ENCODE results near the gene ZNF219. TPM values are rescaled to one million over a fixed set of nuclear protein-coding genes. Genes with fewer than 3 reads are reported as not detected.

ZNF219 gene
- total RNA-seq, 1 experiment from 2014 or later: 5.9 TPM

- H3K27me3 ChIP-seq: peaks cover 8% of the 10 kb centered on the region; the same call in 1 of the 2 replicates
- no peaks in the 10 kb centered on the region for H3K4me1 ChIP-seq
- no peak for DNase-seq
- no peaks in the 10 kb centered on the region for H3K9me3 ChIP-seq (replicated peaks)
- H3K4me3 ChIP-seq: no peak overlapping the region
- H3K27ac ChIP-seq: no peak overlapping the region
- H3K36me3 ChIP-seq: no peaks in the 10 kb centered on the region
These were observed 41.8 kb downstream of the ZNF219 start for GRCh38 chr14:21056520-21057163.

DNA sequence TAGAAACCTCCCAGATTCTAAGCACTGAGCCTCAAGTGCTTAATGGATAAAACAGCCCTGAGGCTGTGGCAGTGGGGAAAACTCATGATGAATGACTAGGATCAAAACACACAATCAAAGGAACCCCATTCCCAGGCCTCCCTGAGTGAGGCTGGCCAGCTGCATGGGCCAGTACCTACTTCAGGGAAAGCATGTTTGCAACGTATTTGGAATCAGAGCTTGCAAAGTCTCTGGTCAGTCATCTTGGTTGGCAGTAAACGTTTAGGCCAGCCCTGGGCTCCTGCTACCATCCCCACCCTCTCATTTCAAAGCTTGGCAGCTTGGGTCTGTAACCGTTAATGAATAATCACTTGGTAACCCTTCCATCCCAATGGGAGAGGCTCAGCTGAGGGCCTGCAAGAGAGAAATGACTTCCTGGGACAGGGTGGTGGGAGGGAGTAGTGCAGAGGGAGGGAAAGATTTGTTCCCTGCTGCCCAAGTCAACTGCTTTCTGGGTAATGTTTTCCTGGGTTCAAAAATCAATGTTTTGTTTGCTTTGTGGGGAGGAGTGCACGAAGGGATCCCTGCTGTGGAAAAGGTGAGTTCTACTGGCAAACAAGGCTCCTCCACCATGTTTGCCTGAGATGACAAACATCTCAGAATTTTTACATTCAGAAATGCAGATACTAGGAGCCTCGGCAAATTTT, 42.9 kb downstream of the ZNF219 start:
- H3K4me3 ChIP-seq: no peak overlapping the region
- H3K27ac ChIP-seq: no peak overlapping the region
- no peaks in the 10 kb centered on the region for H3K4me1 ChIP-seq
- H3K36me3 ChIP-seq: no peaks in the 10 kb centered on the region
- H3K9me3 ChIP-seq (replicated peaks): no peaks in the 10 kb centered on the region
- H3K27me3 ChIP-seq: peaks cover 5% of the 10 kb centered on the region; the same call in 1 of the 2 replicates
- DNase-seq: no peak

- Histone ChIP-seq H3K4me3 (no peak overlapping the region), H3K27ac (no peak overlapping the region), H3K9me3 (replicated peaks) (no peaks in the 10 kb centered on the region), H3K4me1 (no peaks in the 10 kb centered on the region), H3K36me3 (no peaks in the 10 kb centered on the region), H3K27me3 (peaks cover 4% of the 10 kb centered on the region; the same call in 1 of the 2 replicates)
- no peak for DNase-seq
These were observed 43.7 kb downstream of the ZNF219 start for GRCh38 chr14:21054768-21055145.

GRCh38 chr14:21054123-21054767, 44.2 kb downstream of the ZNF219 start:
- no peaks in the 10 kb centered on the region for H3K36me3 ChIP-seq
- H3K4me3 ChIP-seq: no peak overlapping the region
- no peak overlapping the region for H3K27ac ChIP-seq
- peaks cover 4% of the 10 kb centered on the region; the same call in 1 of the 2 replicates for H3K27me3 ChIP-seq
- no peaks in the 10 kb centered on the region for H3K4me1 ChIP-seq
- no peak for DNase-seq
- H3K9me3 ChIP-seq (replicated peaks): no peaks in the 10 kb centered on the region

DNA sequence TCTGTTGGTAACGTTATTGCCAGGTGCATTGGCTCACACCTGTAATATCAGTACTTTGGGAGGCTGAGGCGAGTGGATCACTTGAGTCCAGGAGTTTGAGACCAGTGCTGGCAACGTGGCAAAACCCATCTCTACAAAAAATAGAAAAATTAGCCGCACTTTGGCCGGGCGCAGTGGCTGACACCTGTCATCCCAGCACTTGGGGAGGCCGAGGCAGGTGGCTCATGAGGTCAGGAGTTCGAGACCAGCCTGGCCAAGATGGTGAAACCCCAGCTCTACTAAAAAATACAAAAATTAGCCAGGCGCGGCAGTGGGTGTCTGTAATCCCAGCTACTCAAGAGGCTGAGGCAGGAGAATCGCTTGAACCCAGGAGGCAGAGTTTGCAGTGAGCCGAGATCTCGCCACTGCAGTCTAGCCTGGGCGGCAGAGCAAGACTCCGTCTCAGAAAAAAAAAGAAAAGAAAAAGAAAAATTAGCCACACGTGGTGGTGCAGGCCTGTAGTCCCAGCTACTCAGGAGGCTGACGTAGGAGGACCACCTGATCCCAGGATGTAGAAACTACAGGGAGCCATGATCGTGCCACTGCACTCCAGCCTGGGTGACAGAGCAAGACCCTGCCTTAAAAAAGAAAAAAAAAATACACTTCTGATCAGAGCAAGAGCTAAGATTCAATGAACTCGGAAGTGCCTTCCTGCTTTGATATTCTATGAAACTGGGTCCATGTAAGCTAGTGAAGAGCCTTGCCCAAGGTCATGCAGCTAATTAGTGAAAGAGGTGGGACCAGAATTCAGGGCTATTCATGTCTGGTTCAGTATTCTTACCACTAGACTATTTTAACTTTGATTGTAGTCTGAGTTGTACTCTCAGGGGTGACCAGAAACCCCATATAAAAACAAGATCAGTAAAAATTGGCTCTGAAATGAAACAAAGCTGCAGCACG, 45.0 kb downstream of the ZNF219 start:
- Histone ChIP-seq H3K27me3 (peaks cover 4% of the 10 kb centered on the region; the same call in 1 of the 2 replicates), H3K4me3 (no peak overlapping the region), H3K27ac (no peak overlapping the region), H3K36me3 (no peaks in the 10 kb centered on the region), H3K9me3 (replicated peaks) (no peaks in the 10 kb centered on the region), H3K4me1 (no peaks in the 10 kb centered on the region)
- DNase-seq: no peak

DNA sequence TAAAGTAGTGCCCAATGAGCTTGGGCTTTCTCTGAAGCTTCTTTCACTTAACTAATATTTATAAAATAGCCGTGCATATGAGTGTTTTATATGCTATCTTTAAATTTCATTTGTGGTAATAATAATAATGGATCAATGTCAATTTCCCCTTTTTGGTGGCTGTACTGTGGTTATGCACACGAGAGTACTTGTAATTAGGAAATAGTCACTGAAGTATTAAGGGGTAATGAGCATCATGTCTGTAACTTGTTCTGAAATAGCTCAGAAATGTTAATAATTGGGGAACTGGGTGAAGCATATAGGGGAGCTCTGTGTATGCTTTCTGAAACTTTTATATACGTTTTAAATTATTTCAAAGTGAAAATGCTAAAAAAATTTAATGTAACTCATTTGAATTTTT, 47.9 kb downstream of the ZNF219 start:
- Histone ChIP-seq H3K27ac (no peak overlapping the region), H3K4me3 (no peak overlapping the region), H3K36me3 (no peaks in the 10 kb centered on the region), H3K27me3 (peaks cover 4% of the 10 kb centered on the region; the same call in 1 of the 2 replicates), H3K9me3 (replicated peaks) (no peaks in the 10 kb centered on the region), H3K4me1 (no peaks in the 10 kb centered on the region)
- DNase-seq: no peak

DNA sequence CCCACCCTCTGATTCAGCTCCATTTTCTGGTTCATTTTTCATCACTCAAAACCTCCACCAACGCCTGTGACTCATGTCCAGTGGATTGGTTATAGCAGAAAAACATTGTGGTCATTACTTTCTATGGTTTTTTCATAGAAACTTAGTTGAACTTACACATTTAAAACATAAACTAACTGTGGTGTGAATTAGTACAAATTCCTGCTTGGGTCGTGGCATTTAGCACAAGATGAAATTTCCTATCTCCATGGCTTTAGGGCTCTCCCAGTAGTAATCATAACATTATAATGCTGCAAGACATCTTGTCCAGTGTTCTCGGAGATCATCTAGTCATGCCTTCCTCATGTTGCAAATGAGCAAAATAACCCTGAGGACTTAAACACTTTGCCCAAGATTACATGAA, 49.2 kb downstream of the ZNF219 start:
- no peak for DNase-seq
- Histone ChIP-seq H3K27ac (no peak overlapping the region), H3K9me3 (replicated peaks) (no peaks in the 10 kb centered on the region), H3K36me3 (no peaks in the 10 kb centered on the region), H3K27me3 (no peaks in the 10 kb centered on the region), H3K4me1 (peaks cover 2% of the 10 kb centered on the region; the same call in 1 of the 2 replicates), H3K4me3 (no peak overlapping the region)

DNA sequence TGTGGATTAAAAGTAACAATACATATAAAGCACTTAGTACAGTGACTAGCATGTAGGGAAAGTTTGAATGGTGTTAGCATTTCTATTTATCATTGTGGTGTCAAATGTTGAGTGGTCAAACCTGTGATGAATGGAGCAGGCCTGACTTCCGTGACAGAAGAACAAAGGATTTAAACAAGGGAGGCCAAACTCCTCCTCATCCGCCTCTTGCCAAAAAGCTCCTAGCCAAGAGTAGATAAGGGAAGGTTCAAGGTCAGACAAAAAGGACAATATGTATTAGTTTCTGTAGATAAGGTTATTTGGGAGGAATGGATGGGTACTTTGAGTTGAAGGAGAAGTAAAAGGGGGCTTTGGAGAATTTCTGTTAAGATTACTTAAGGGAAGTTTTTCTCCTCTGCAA, 49.8 kb downstream of the ZNF219 start:
- Histone ChIP-seq H3K27me3 (no peaks in the 10 kb centered on the region), H3K27ac (no peak overlapping the region), H3K36me3 (no peaks in the 10 kb centered on the region), H3K4me1 (peaks cover 8% of the 10 kb centered on the region), H3K9me3 (replicated peaks) (no peaks in the 10 kb centered on the region), H3K4me3 (no peak overlapping the region)
- no peak for DNase-seq

GRCh38 chr14:21047378-21047781, 51.1 kb downstream of the ZNF219 start:
- peaks cover 10% of the 10 kb centered on the region for H3K4me1 ChIP-seq
- no peak overlapping the region for H3K4me3 ChIP-seq
- no peak overlapping the region for H3K27ac ChIP-seq
- DNase-seq: no peak
- H3K9me3 ChIP-seq (replicated peaks): no peaks in the 10 kb centered on the region
- no peaks in the 10 kb centered on the region for H3K27me3 ChIP-seq
- no peaks in the 10 kb centered on the region for H3K36me3 ChIP-seq

DNA sequence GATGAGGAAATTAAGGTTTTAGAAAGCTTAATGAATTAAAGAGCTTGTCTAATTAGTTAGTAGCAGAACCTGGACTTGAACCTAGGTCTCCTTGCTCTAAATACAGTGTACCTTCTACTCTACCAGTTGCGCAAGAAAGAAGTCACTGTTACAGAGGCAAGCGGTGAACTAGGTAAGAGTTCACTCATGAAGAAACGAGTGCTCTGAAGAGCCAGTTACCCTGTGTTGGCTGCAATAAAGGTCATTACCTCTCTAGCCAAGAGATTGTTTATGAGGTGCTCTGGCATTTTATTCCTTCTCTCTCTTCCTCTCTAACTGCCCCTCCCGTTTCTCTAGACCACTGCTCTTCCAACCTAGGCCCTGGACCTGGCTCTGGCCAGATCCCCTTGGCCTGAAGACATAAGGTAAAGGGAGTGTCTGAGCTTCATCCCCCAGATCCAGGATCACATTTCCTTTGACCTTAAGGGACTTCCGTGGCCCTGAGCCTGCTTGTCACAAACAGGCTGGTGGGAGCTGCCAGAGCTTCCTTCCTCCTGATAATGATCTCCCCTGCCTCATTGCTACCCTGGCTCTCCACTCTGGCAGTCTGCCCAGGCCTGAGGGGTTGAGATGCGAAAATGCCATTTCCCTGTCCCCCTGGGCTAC, 54.4 kb downstream of the ZNF219 start:
- DNase-seq: peak; percentile 46 to 54
- H3K4me3 ChIP-seq: no peak overlapping the region
- no peaks in the 10 kb centered on the region for H3K9me3 ChIP-seq (replicated peaks)
- H3K4me1 ChIP-seq: peaks cover 21% of the 10 kb centered on the region
- H3K27ac ChIP-seq: no peak overlapping the region
- H3K27me3 ChIP-seq: no peaks in the 10 kb centered on the region
- H3K36me3 ChIP-seq: no peaks in the 10 kb centered on the region

DNA sequence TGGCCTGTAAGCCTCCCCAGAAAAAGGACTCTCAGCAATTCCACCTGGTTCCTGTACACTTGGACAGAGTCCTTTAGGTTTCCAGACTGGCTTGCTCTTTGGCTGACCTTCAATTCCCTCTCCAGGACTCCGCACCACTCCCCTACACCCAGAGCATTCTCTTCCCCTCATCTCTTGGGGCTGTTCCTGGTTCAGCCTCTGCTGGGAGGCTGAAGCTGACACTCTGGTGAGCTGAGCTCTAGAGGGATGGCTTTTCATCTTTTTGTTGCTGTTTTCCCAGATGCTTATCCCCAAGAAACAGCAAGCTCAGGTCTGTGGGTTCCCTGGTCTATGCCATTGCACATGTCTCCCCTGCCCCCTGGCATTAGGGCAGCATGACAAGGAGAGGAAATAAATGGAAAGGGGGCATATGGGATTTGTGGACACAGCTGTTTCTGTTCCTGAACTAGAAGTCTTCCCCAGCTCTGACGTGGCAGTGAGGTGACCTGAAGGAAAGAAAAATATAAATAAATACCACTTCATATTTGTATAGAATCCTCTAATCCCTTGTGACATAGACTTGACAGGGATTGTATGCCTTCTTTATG, 55.0 kb downstream of the ZNF219 start:
- no peaks in the 10 kb centered on the region for H3K9me3 ChIP-seq (replicated peaks)
- DNase-seq: no peak

GRCh38 chr14:21042918-21043317, 55.5 kb downstream of the ZNF219 start:
- Histone ChIP-seq H3K4me3 (no peak overlapping the region), H3K4me1 (peaks cover 31% of the 10 kb centered on the region), H3K36me3 (no peaks in the 10 kb centered on the region), H3K27ac (no peak overlapping the region), H3K9me3 (replicated peaks) (no peaks in the 10 kb centered on the region), H3K27me3 (no peaks in the 10 kb centered on the region)
- no peak for DNase-seq

More for the DNA sequence above, 55.0 kb downstream of the ZNF219 start:
- H3K27ac ChIP-seq: no peak overlapping the region
- H3K27me3 ChIP-seq: no peaks in the 10 kb centered on the region
- H3K4me3 ChIP-seq: no peak overlapping the region
- H3K4me1 ChIP-seq: peaks cover 25% of the 10 kb centered on the region
- H3K36me3 ChIP-seq: no peaks in the 10 kb centered on the region

GRCh38 chr14:21041676-21042433, 56.6 kb downstream of the ZNF219 start, which contains the start of gene RNASE7:
Gene RNASE7 (plus strand): TSS chr14:21042362. CDS start chr14:21042993, 631 bp downstream.
- Histone ChIP-seq H3K9me3 (replicated peaks) (no peaks in the 10 kb centered on the region), H3K36me3 (no peaks in the 10 kb centered on the region), H3K27me3 (no peaks in the 10 kb centered on the region), H3K4me3 (no peak within 1 kb of the TSS), H3K27ac (no peak within 1 kb of the TSS), H3K4me1 (peaks cover 31% of the 10 kb centered on the region)
- DNase-seq: no peak
